GM21619 (cell line): ENCODE results near the gene TM4SF1.

Experiments used
- ATAC-seq: cut with Tn5 transposase; IDR thresholded peaks from one replicate; pipeline ENCODE4 v1.9.1; 2021; ENCODE audit not compliant: unreplicated experiment

Gene TM4SF1

GRCh38 chr3:149375501-149376196, 1.8 kb downstream of the TM4SF1 start:
- no peak for ATAC-seq

DNA sequence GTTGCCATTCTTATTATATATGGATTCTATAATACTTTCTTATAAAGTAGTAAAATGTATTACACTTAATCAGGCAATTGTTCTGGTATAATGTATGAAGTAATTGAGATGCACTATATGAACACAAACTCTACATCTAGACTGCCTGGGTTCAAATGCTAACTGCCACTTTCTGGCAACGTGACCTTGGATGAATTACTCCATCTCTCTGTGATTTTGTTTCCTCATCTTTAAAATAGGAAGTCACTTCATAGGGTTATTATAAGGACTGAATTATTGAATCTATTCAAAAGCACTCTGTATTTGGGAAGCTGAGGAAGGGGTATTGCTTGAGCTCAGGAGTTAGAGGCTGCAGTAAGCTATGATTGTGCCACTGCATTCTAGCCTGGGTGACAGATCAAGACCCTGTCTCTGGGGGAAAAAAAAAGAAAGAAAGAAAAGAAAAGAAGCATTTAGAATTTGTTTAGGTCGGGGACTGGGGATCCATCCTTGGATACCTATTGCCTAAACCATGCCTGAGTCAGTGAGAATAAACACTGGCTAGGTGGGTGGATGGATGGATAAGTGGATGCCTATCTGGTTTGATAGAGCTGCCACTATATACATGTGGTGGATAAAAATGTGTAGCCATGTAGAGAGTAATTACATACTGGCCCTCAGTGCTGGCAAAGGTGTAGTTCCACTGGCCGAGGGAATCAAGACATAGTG, 2.5 kb downstream of the TM4SF1 start:
- ATAC-seq = no peak

DNA sequence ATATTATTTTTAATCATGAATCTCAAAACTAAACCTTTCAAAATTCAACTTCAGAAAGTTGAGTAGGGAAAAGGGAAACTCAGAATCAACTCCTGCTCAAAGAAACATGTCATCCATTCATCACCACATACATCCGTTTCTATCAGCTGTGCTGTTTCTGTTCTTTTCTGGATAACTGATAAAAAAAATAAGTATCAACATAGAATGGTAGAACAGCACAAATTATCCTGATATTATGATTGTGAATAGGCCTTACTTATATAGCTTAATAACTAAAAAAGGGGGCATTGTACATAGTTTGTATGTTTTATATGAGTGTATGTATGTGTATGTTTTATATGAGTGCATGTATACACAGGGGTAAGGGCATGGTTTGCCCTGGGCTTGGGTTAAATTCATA, 3.1 kb downstream of the TM4SF1 start:
- ATAC-seq = no peak

DNA sequence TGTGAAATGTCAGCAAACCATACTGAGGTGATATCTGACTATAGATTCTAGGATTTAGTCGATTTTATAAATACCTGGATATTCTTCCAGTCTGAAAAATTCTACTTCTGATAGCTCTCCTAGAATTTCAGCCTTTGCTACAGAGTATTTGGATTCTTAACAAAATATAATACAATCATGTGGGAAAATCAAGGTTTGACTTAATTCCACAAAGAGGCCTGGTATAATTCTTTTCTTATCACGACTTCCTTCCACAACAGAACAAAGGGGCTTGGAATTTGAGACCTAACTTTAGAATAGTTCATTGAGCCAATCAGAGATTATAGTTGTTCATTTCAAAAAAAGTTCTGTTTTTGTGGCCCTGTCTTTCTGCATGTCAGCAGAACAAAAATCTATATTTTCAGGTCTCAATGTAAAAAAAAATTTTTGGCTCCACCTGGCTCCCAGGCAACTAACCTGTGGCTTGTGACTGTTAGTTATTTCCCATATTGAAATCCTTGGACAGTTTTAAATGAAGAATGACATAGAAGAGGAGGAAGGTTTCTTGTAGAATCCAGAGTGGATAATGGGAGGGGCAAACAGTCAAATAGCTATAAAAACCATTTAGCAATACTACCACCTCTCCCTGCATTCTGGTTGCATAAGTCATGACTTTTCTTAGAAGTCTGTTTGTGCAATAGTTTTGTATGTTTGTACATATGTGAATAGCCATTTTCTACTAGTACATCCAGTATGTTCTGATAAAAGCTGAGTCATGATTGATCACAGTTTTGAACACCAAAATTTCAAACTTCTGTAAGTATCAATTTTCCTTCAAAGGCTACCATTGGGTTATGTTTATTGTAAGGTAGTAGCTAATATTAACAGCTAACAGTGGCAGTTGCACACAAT, 4.0 kb downstream of the TM4SF1 start:
- no peak for ATAC-seq

DNA sequence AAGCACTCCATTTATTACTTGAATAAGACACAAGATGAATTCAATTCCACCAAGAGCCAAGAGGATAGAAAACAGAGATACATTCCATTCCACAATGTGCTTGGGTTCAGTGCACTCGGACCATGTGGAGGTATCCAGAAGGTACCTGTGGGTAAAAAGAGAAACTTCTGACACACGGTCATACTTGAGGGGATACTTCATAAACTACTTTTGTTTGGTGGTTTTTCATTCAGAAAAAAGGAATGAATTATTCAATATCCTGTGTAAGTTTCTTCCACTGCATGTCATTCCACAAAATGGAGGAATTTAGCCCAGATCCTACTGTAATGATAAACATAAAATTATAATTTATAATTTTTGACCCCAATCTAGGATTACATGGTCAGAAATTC, 5.7 kb downstream of the TM4SF1 start:
- no peak for ATAC-seq

DNA sequence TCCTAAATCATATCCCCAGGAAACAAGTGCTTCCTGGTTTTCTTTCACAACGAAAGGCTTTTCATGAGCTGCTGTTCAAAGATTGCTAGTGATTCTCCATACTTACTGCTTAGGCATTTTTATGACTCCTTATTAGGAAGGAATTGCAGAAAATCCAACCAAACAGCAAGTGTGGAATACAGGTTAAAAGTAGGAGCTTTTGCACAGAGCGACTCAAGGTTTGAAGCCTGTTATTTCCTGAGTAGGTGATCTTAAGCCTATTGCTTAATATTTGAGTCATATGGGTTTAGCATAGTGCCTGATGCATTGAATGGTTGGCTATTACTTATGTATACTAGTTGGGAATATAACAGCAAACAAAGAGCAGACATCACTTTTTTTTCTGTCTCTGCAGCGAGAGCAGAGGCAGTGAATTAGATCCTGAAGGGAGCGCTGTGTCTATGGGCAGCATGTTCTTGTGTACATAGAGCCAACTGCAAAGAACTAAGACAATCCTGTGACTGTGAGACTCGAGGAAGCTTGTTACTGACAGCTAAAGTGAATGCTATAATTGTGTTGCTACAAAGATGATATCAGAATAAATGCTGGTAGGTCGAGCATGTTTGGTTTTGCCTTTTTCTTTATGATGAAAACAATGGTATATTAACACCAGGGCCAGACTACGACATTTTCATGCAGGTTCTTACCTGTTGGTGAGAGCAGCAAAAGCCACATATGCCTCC, 6.3 kb downstream of the TM4SF1 start:
- ATAC-seq = no peak

DNA sequence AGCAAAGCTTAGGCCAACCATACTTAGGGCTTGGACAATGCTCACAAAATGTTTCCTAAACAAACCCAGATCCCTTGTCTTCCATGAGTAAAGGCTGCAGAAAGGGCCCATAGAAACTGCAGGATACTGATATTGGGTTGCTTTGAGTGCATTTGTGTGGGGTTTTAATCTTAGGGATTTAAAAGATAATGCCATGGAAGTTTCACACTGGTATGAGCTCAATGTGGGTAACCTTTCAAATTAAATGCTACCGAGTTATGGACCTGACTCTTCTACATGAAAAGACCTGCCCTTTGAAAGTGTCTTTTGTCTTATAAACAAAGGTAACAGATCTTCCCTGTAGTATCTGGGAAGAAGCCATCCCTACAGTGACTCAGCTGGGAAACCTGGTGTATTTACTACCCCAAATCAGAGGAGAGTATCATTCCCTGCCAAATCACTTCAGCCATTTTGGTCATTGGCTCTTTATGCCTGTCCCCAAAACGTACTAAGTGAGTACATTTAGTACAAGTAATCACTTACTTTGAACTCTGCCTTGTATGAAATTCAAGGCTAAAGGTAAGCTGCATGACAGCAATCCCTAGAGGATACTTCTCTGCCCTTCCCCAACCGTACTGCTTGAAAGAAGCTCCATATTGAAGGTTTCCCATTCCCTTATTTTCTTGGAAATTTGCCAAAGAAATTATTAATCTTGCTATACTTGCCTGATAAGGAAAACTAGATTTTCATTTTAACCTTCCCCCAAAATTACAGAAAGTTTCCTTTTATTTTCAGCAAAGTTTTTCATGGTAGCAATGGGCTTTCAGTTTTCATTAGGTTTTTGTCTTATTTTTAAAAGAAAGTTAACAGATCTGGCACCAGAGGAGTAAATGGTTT, 7.2 kb downstream of the TM4SF1 start:
- no peak for ATAC-seq

- no peak for ATAC-seq
Measured at GRCh38 chr3:149368674-149369497, 8.6 kb downstream of the TM4SF1 start.

DNA sequence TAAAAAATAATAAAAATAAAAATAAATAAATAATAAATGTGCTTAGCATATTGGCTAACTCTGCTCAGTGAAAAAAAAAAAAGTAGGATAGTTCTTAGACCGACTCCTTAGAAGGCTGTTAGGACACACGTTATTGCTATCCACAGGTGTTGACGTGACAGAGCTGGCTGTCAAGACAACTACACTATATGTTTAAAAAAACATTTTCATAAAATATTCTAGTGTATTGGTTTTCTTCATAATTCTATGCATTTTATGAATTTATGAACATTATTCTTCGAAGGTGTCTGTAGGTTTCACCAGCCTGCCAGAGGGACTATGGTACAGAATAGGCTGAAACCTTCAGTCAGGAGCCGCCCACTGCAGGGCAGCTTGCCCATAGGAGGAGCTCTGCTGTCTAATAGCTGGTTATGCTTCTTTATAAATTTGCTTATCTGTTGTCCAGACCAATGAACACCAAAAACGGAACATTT, 9.2 kb downstream of the TM4SF1 start:
- ATAC-seq = no peak

GRCh38 chr3:149366941-149367840, 10.3 kb downstream of the TM4SF1 start:
- ATAC-seq = no peak

- no peak for ATAC-seq
Measured at GRCh38 chr3:149366031-149366430, 11.4 kb downstream of the TM4SF1 start.

DNA sequence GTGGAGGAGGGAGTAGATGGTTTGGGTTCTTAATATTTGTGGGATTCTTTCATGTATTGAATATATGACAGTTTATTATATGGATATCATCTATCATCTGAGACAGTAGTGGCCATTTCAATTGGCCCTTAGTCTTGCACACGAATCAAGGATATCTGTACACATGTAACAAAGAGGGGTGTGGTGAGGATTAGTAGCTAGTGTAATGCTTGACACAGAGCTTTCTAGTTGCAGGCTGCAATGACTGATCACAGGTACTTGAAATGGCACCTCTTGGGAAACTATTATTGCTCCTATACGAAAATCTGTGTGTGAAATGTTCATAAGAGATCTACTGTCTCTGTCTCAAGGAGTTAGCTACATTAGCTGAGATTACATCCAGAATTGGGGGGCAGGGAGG, 12.8 kb downstream of the TM4SF1 start:
- ATAC-seq = no peak

DNA sequence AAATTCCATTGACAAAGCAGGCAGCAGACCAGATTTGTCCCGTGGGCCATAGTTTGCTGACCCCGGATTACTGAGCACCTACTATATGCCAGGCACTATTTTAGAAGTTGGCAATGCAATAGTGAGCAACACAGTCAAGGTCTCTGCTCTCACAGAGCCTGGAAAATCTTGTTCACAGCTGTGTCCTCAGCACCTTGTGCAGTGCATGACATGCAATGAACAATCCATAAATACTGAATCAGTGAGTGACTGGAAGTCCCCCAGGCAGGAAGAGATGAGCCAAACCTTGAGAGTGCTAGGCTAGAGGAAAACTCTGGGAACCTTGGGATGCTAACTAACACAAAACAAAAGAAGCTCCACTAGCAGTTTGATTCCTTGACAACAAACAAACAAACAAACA, 14.4 kb downstream of the TM4SF1 start:
- no peak for ATAC-seq

GRCh38 chr3:149362366-149362765, 15.1 kb downstream of the TM4SF1 start:
- ATAC-seq = no peak

- ATAC-seq = no peak
Measured at GRCh38 chr3:149356630-149357029, 20.8 kb downstream of the TM4SF1 start.

DNA sequence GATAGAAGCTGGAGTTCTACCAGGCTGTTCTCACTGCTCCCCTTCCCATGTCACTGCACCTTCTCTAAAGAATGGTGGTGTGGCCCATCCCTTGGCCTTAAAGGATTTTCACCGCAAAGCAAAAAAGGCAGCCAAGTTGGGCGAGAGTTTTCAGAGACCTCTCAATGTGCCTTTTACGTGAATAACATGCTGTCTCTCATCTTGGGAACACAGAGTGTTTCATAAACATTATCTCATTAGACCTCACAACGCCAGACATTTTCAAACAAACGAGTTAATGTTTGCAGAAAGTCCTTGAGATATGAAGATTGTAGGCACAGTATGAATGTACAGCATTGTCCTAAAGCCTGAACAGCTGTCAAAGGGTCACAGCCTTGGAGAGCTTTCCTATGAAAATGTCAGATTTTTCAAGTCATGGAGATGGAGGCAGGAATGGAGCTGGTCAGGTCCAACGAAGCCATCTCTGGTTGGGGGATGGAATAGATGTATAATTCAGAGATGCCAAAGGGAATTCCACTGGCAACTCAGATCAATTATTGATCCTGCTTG, 21.3 kb downstream of the TM4SF1 start:
- ATAC-seq = no peak

DNA sequence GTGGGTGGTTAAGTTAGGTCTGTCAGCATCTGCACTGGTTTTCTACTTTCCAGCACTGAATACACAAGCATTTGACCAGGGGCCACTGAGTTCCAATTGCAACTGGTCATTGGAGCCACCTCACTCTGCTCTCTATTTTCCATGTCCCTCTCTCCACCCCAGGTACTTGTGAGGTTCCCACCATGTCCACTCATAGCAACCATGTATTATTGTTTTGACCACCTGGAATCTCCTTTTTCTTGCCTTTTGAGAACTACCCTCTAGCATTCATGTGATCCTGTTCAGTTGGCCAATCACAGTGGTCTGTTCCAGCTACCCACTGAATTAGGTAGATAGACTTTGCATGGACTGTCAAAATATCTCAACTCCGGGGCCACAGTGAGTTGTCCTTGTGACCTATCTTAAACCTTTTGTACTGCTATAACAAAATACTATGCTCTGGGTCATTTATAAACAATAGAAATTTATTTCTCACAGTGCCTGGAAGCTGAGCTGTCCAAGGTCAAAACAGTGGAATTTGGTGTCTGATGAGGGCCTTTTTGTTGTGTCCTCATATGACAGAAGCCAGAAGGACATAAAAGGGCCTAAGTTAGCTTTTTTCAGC, 23.8 kb downstream of the TM4SF1 start:
- no peak for ATAC-seq
